HCT116 (cell line): ENCODE results near the gene CSPG4. TPM values are rescaled to one million over a fixed set of nuclear protein-coding genes. Genes with fewer than 3 reads are reported as not detected.

Source experiments
- ATAC-seq: fragments of 200-7000 bp; cut with Tn5 transposase; 2 replicates; pipeline ENCODE4 v1.9.1; 2020; ENCODE audit warnings: mild to moderate bottlenecking, moderate library complexity
- BruUV-seq: library from RNA; stranded (reverse); fragments of 400-500 nt; replicated peaks from 2 replicates; lab custom pipeline; 2021; lab: Mats Ljungman, UMichigan
- CTCF ChIA-PET: fragments of 300-600 bp; sonication (Branson Sonifier 250); formaldehyde crosslinking; loops from one replicate; lab custom pipeline; 2021; ENCODE audit warnings: antibody characterized with exemption; lab: Charles Lee
- POLR2A ChIA-PET: fragments of 300-600, 350-600 bp; sonication (Branson Sonifier 250); formaldehyde crosslinking; loops from one replicate; lab custom pipeline; 2021; ENCODE audit warnings: antibody characterized with exemption; lab: Charles Lee
- RAD21 ChIA-PET, 2 experiments: fragments of 300-600 bp; sonication (Branson Sonifier 250); formaldehyde crosslinking; loops; one replicate each; lab custom pipeline; 2023; ENCODE audit warnings: low total read pairs in 2 of 2; ENCODE audit not compliant: uncharacterized antibody in 2 of 2, unreplicated experiment in 2 of 2, low non-redundant PET in 1 of 2; lab: Charles Lee
- DNase-seq: peaks from one replicate; pipeline ENCODE4 v3.0.0-alpha.2; 2010; ENCODE audit warnings: low read depth, low spot score
- H2AFZ ChIP-seq: fragments of 200-600 bp; shearing (Covaris generic), sonication (generic); 2 replicates; pipeline ENCODE4 v1.6.1; 2017; ENCODE audit warnings: low read depth, mixed run types, mixed read lengths, antibody characterized with exemption, low read length; ENCODE audit not compliant: poor library complexity, severe bottlenecking
- H3K27ac ChIP-seq: 2 replicates; pipeline ENCODE4 v1.5.1; 2012; ENCODE audit warnings: low read depth, low read length
- H3K27me3 ChIP-seq: fragments of 200-600 bp; sonication (generic); 2 replicates; pipeline ENCODE4 v1.6.1; 2016; ENCODE audit warnings: mixed run types, low read length, mixed read lengths; ENCODE audit not compliant: insufficient read depth
- H3K36me3 ChIP-seq, 2 experiments: fragments of 200-500 bp in 1 of 2; fragments of 200-600 bp in 1 of 2; sonication (Bioruptor generic) in 1 of 2; sonication (generic) in 1 of 2; 2 replicates each; pipeline versions ENCODE4 v1.5.1 to v1.6.1; 2014 to 2016; ENCODE audit warnings: low read length in 2 of 2, inconsistent platforms in 1 of 2, mixed read lengths in 1 of 2, mixed run types in 1 of 2; ENCODE audit not compliant: insufficient read depth in 2 of 2, control insufficient read depth in 1 of 2
- H3K4me1 ChIP-seq, 2 experiments: fragments of 200-600 bp in 1 of 2; sonication (generic) in 1 of 2; 2 replicates each; pipeline versions ENCODE4 v1.5.1 to v1.6.1; 2012 to 2017; ENCODE audit warnings: low read length in 2 of 2, inconsistent platforms in 1 of 2, mild to moderate bottlenecking in 1 of 2, mixed read lengths in 1 of 2, mixed run types in 1 of 2, moderate library complexity in 1 of 2; ENCODE audit not compliant: insufficient read depth in 2 of 2, control insufficient read depth in 1 of 2
- H3K4me2 ChIP-seq: fragments of 200-600 bp; sonication (generic); 2 replicates; pipeline ENCODE4 v1.6.1; 2017; ENCODE audit warnings: mixed run types, low read length, mixed read lengths
- H3K4me3 ChIP-seq, 2 experiments: fragments of 200-600 bp in 1 of 2; sonication (generic) in 1 of 2; replicated peaks in 1 of 2; 2 replicates each; pipeline ENCODE4 v1.5.1; 2011 to 2016; ENCODE audit warnings: low read length in 2 of 2, control low read depth in 1 of 2, low read depth in 1 of 2, mild to moderate bottlenecking in 1 of 2, mixed read lengths in 1 of 2, mixed run types in 1 of 2
- H3K79me2 ChIP-seq: fragments of 200-600 bp; sonication (generic); 2 replicates; pipeline ENCODE4 v1.6.1; 2017; ENCODE audit warnings: mild to moderate bottlenecking, mixed run types, low read length, moderate library complexity, mixed read lengths; ENCODE audit not compliant: insufficient read depth
- H3K9ac ChIP-seq: fragments of 200-600 bp; sonication (generic); 2 replicates; pipeline ENCODE4 v1.6.1; 2016; ENCODE audit warnings: low read length, mixed read lengths
- H3K9me2 ChIP-seq: fragments of 200-600 bp; sonication (generic), shearing (Covaris generic); 2 replicates; pipeline ENCODE4 v1.6.1; 2017; ENCODE audit warnings: mixed run types, mild to moderate bottlenecking, moderate library complexity; ENCODE audit not compliant: insufficient read depth
- H3K9me3 ChIP-seq, 2 experiments: fragments of 200-500 bp in 1 of 2; fragments of 200-600 bp in 1 of 2; sonication (Bioruptor generic) in 1 of 2; sonication (generic) in 1 of 2; 2 replicates each; pipeline ENCODE4 v1.6.1; 2014 to 2017; ENCODE audit warnings: low read length in 2 of 2, mixed read lengths in 2 of 2, inconsistent platforms in 1 of 2, low read depth in 1 of 2, mild to moderate bottlenecking in 1 of 2, mixed run types in 1 of 2, moderate library complexity in 1 of 2; ENCODE audit not compliant: control insufficient read depth in 1 of 2, insufficient read depth in 1 of 2
- H4K20me1 ChIP-seq: fragments of 200-600 bp; sonication (generic), shearing (Covaris generic); 2 replicates; pipeline ENCODE4 v1.6.1; 2017; ENCODE audit warnings: mixed run types, mild to moderate bottlenecking, moderate library complexity; ENCODE audit not compliant: insufficient read depth
- CBX3 ChIP-seq: IDR thresholded peaks from 2 replicates; pipeline ENCODE4 v1.6.1; 2012; ENCODE audit warnings: low read depth
- CEBPB ChIP-seq: IDR thresholded peaks from 2 replicates; pipeline ENCODE4 v1.6.1; 2012; ENCODE audit warnings: low read depth
- CTCF ChIP-seq, 3 experiments: fragments of 200-600 bp in 1 of 3; sonication (generic) in 1 of 3; IDR thresholded peaks in 2 of 3; conservative IDR thresholded peaks in 1 of 3; 2 replicates each; pipeline ENCODE4 v1.5.1; 2012 to 2017; ENCODE audit warnings: low read depth in 2 of 3, low read length in 2 of 3, antibody characterized with exemption in 1 of 3, borderline replicate concordance in 1 of 3, control low read depth in 1 of 3, mild to moderate bottlenecking in 1 of 3, mixed read lengths in 1 of 3, mixed run types in 1 of 3, moderate library complexity in 1 of 3; ENCODE audit not compliant: insufficient read depth in 1 of 3
- EGR1 ChIP-seq: IDR thresholded peaks from 2 replicates; pipeline ENCODE4 v1.6.1; 2012; ENCODE audit warnings: low read depth
- EZH2 ChIP-seq: fragments of 200-600 bp; sonication (generic); IDR thresholded peaks from 2 replicates; pipeline ENCODE4 v1.6.1; 2017; ENCODE audit warnings: antibody characterized with exemption, mixed run types
- FOSL1 ChIP-seq: IDR thresholded peaks from 2 replicates; pipeline ENCODE4 v1.6.1; 2012; ENCODE audit warnings: low read depth
- POLR2A ChIP-seq: IDR thresholded peaks from 2 replicates; pipeline ENCODE4 v1.7.0; 2011; ENCODE audit warnings: borderline replicate concordance; ENCODE audit not compliant: insufficient read depth, insufficient read length; ENCODE audit errors: extremely low read depth
- POLR2AphosphoS5 ChIP-seq: IDR thresholded peaks from 2 replicates; pipeline ENCODE4 v1.6.1; 2011; ENCODE audit warnings: mild to moderate bottlenecking, low read depth, low read length, moderate library complexity
- RAD21 ChIP-seq: IDR thresholded peaks from 2 replicates; pipeline ENCODE4 v1.6.1; 2012; ENCODE audit warnings: low read depth, mild to moderate bottlenecking
- SIN3A ChIP-seq: IDR thresholded peaks from 2 replicates; pipeline ENCODE4 v1.6.1; 2012; ENCODE audit warnings: low read depth
- SRF ChIP-seq: IDR thresholded peaks from 2 replicates; pipeline ENCODE4 v1.6.1; 2012; ENCODE audit warnings: low read depth
- YY1 ChIP-seq: IDR thresholded peaks from 2 replicates; pipeline ENCODE4 v1.6.1; 2011; ENCODE audit warnings: low read length, low read depth, moderate library complexity, mild to moderate bottlenecking; ENCODE audit not compliant: insufficient replicate concordance; ENCODE audit errors: extremely low read depth
- ZFX ChIP-seq: fragments of 450-650 bp; IDR thresholded peaks from 2 replicates; pipeline ENCODE4 v1.6.1; 2017
- ZNF274 ChIP-seq: fragments of 200-500 bp; sonication (Bioruptor generic); IDR thresholded peaks from 2 replicates; pipeline ENCODE4 v1.6.1; 2014; ENCODE audit warnings: mild to moderate bottlenecking, low read depth, low read length, inconsistent platforms
- intact Hi-C: fragments of 100-400 bp; cut with micrococcal nuclease; formaldehyde crosslinking; loops from 2 replicates; pipeline ENCODE4 v1.10.0; 2022
- total RNA-seq: library from RNA; stranded (reverse); gene quantifications from one replicate; pipeline ENCODE4 v1.2.1, GENCODE V29; 2021; ENCODE audit not compliant: unreplicated experiment

CSPG4 gene
- total RNA-seq, 1 experiment from 2014 or later = 18.1 TPM

DNA sequence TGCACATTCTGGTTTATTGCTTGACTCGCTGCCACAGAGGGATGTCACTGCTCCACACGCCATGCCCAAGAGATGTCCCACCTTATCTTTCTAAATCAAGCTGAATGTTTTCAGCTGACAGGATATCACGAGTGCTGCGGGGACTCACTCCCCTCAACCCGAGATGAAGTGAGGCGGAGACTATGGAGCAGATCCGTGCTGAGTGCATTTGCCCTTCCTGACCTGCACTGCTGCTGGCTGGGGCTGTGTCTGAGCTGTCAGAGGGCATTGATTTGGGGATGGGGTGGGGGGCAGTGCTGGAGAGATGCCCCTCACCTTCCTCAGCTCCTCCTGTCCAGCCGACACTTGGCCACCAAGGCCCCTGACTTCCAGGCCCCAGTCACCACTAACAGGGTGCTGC lies 40.5 kb upstream of the CSPG4 start:
- ChIA-PET RAD21 (no interaction called here), CTCF (no interaction called here), POLR2A (no interaction called here)
- Histone ChIP-seq H3K4me1 (peaks cover 4 to 5% of the 10 kb centered on the region in 2 experiments; a peak in 2 of 4 replicates), H3K36me3 (no peaks in the 10 kb centered on the region), H2AFZ (no peak overlapping the region), H4K20me1 (no peaks in the 10 kb centered on the region), H3K9ac (no peak overlapping the region), H3K4me3 (no peak overlapping the region), H3K9me3 (no peaks in the 10 kb centered on the region), H3K27ac (no peak overlapping the region), H3K27me3 (no peaks in the 10 kb centered on the region), H3K79me2 (no peaks in the 10 kb centered on the region), H3K4me2 (no peak overlapping the region), H3K9me2 (no peaks in the 10 kb centered on the region)
- TF ChIP-seq FOSL1 = no peak
- TF ChIP-seq CBX3 = no peak
- TF ChIP-seq YY1 = no peak
- no peak for TF ChIP-seq RAD21
- TF ChIP-seq EZH2 = no peak
- no peak for TF ChIP-seq EGR1
- no peak for TF ChIP-seq SIN3A
- TF ChIP-seq CEBPB = no peak
- TF ChIP-seq POLR2AphosphoS5 = no peak
- no peak for TF ChIP-seq ZFX
- no peak for TF ChIP-seq POLR2A
- TF ChIP-seq CTCF (IDR thresholded peaks at IDR 0.05 in 2 of 3, conservative IDR thresholded peaks at IDR 0.05 in 1 of 3; ENCODE audit: borderline replicate concordance in 1 of 3, insufficient read depth in 1 of 3, low read depth in 2 of 3, low read length in 2 of 3) = no peak
- no peak for TF ChIP-seq SRF
- TF ChIP-seq ZNF274 = no peak
- ATAC-seq (no peak), DNase-seq (no peak)
- BruUV-seq = no TSS peak
- intact Hi-C loops = no loop called here
